IPS-18c (cell line): Measurements from ENCODE around the gene COL23A1.
"Not testable (repeated sequence)": the region's sequence is repeated elsewhere in the genome, so short reads cannot be mapped to it uniquely, and the experiment has no call there.

Experiments
- H3K4me3 ChIP-seq: 2 replicates; pipeline ENCODE4 v1.7.0; 2013; ENCODE audit warnings: low read depth, mild to moderate bottlenecking, low read length, moderate library complexity; ENCODE audit not compliant: insufficient read depth
- H3K9me3 ChIP-seq: one replicate; pipeline ENCODE4 v1.6.1; 2013; ENCODE audit warnings: mild to moderate bottlenecking, low read length, moderate library complexity; ENCODE audit not compliant: control insufficient read depth, insufficient read depth

Gene COL23A1

DNA sequence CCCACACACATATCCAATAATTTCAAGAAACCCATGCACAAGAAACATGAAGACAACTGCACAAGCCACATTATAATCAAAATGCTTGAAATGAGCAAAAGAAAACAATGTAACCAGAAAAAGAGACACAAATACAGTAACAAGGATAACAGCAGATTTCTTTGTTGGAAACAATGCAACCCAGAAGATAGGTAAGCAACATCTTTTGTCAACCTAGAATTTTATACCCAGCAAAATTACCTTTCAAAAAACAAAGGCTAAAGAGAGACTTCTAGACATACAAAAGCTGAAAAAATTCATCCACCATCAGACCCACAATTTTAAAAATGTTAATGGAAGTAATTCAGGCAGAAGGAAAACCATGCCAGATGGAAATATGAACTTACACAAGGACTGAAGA is 5.0 kb upstream of the COL23A1 start:
- H3K9me3 ChIP-seq: peaks cover 2% of the 10 kb centered on the region
- H3K4me3 ChIP-seq: no peak overlapping the region

- Histone ChIP-seq H3K9me3 (peaks cover 2% of the 10 kb centered on the region), H3K4me3 (no peak overlapping the region)
Observed at GRCh38 chr5:178590924-178591423, 781 bp upstream of the COL23A1 start.

DNA sequence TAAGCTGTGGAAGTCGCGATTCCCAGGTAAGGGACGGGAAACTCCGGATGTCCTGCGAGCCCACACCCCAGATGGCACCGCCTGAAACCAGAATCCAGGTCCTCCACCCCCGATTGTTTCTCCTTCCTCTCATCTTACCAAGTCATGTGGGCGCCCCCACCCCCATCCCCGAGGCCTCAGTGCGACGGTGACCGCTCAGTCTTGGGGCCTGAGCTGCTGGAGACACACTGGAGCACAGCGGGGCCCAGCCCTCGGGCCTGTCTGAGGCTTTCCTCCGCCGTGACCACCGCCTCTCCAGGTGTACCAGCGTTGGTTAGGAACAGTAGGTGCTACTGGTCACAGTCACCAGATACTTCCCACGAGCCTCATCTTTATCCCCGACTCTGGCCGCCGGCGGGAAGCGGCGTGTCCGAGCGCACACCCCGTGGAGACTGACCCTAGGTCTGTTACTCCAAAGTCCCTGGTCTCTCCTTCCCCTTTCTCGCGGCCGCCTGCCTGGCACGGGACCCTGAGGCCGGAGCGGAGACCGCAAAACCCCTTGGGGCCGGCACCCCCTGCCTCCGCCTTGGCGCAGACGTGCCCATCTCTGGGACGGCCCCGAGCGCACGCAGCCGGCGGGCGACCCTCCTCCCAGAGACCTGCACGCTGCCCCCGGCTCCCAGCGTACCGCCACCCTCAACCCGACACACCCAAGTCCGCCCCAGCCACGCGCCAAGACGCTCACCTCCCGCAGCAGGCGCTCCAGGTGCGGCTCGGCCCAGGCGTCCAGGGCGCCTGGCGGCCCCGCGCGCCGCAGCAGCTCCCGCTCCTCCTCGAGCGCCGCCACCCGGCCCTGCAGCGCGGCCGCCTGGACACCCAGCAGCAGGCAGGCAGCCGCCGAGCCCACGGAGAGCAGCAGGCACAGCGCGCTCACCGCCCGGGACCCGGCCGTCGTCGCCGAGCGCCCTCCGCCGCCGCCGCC is 733 bp downstream of the COL23A1 start:
- H3K4me3 ChIP-seq: peak overlapping the region; percentile 62
- peaks cover 2% of the 10 kb centered on the region for H3K9me3 ChIP-seq

GRCh38 chr5:178588769-178589168 is 1.4 kb downstream of the COL23A1 start:
- H3K4me3 ChIP-seq: peak overlapping the region; percentile 62; the same call in 1 of the 2 replicates

DNA sequence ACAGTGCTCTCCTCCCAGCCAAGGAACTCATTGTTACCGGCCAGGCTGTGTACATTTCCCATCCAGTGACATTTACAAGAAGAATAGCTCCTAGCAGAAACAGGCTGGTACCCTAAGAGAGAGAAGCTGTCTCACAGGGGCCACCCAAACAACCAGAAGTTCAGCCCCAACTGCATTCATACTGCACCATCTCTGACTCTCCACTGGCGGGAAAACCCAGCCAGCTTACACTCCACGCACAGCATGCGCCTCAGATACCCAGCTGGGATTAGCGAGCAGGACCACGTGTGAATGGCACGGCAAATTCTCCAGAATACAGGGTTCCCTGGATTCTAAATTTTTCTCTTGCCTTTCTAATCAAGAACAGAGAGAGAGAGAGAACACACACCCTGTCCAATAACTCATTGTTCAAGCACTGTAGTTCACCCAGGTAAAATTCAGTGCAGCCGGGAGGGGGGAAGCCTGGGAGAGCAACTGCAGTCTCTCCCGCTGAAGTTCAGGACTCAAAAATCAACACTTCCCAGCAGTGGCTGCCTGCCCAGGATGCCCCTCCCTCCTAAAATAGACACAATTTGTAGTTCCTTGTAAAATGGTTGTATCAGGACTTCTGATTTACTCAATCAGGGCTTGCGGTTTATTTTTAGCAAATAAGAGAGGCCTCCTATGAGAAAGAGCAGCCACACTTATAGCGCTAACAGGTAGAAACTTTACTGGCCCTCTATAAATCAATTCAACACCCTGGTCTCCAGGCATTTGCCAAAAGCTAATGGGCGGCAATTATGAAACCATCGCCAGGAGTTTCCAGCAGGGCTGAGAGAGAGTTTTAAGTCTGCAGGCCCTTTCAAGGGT is 2.2 kb downstream of the COL23A1 start:
- H3K4me3 ChIP-seq: no peak overlapping the region

More at GRCh38 chr5:178588769-178589168, 1.4 kb downstream of the COL23A1 start:
- no peaks in the 10 kb centered on the region for H3K9me3 ChIP-seq

GRCh38 chr5:178586396-178586795 is 3.8 kb downstream of the COL23A1 start:
- Histone ChIP-seq H3K9me3 (no peaks in the 10 kb centered on the region), H3K4me3 (no peak overlapping the region)

More for the DNA sequence above, 2.2 kb downstream of the COL23A1 start:
- H3K9me3 ChIP-seq: no peaks in the 10 kb centered on the region

DNA sequence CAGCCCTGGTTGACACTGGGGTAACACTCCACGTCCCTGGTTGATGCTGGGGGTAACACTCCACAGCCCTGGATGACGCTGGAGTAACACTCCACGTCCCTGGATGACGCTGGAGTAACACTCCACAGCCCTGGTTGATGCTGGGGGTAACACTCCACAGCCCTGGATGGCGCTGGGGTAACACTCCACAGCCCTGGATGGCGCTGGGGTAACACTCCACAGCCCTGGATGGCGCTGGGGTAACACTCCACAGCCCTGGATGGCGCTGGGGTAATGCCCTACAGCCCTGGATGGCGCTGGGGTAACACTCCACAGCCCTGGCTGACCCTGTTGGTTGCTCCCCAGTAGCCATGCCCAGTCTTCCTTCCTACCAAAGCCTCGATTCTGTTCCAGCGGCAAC is 4.8 kb downstream of the COL23A1 start:
- H3K4me3 ChIP-seq: not testable (repeated sequence)

GRCh38 chr5:178583279-178583678 is 6.9 kb downstream of the COL23A1 start:
- H3K9me3 ChIP-seq: no peaks in the 10 kb centered on the region
- no peak overlapping the region for H3K4me3 ChIP-seq

More for the DNA sequence above, 4.8 kb downstream of the COL23A1 start:
- not testable (repeated sequence) for H3K9me3 ChIP-seq

GRCh38 chr5:178582291-178582690 is 7.9 kb downstream of the COL23A1 start:
- H3K4me3 ChIP-seq: no peak overlapping the region

GRCh38 chr5:178581621-178582020 is 8.6 kb downstream of the COL23A1 start:
- Histone ChIP-seq H3K9me3 (no peaks in the 10 kb centered on the region), H3K4me3 (no peak overlapping the region)

More at GRCh38 chr5:178582291-178582690, 7.9 kb downstream of the COL23A1 start:
- no peaks in the 10 kb centered on the region for H3K9me3 ChIP-seq

DNA sequence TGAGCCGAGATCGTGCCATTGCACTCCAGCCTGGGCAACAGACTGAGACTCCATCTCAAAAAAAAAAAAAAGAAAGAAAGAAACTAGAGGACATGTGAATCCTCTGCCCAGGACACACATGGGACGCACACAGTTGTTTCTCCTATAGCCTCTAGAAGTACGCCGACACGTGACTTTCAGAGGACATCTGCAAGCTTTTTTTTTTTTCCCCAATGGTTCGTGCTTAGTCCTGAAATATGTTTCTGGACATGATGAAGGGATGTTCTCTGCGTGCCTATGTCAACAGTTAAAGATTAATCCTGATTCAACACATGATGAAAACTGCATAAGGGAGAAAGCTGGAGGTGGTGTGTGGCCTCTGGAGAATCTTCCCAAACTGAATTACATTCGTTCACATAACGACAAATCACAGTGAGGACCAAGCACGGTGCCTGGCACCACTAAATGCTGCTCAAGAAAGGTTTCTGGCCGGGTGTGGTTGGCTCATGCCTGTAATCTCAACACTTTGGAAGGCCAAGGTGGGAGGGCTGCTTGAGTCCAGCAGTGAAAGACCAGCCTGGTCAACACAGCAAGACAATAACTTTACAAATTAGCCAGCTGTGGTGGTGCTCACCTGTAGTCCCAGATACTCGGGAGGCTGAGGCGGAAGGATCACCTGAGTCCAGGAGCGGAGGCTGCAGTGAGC is 9.8 kb downstream of the COL23A1 start:
- H3K9me3 ChIP-seq: no peaks in the 10 kb centered on the region
- H3K4me3 ChIP-seq: no peak overlapping the region

- H3K9me3 ChIP-seq: no peaks in the 10 kb centered on the region
- 0 out of 2 replicates have a peak overlapping the region, but pooled peaks have one; percentile 59 for H3K4me3 ChIP-seq
Observed at GRCh38 chr5:178577944-178578343, 12.2 kb downstream of the COL23A1 start.

- Histone ChIP-seq H3K9me3 (no peaks in the 10 kb centered on the region), H3K4me3 (peak overlapping the region; percentile 59; the same call in 1 of the 2 replicates)
Observed at GRCh38 chr5:178577376-178577839, 12.8 kb downstream of the COL23A1 start.

- Histone ChIP-seq H3K4me3 (peak overlapping the region; percentile 59), H3K9me3 (no peaks in the 10 kb centered on the region)
Observed at GRCh38 chr5:178576591-178577351, 13.4 kb downstream of the COL23A1 start.

DNA sequence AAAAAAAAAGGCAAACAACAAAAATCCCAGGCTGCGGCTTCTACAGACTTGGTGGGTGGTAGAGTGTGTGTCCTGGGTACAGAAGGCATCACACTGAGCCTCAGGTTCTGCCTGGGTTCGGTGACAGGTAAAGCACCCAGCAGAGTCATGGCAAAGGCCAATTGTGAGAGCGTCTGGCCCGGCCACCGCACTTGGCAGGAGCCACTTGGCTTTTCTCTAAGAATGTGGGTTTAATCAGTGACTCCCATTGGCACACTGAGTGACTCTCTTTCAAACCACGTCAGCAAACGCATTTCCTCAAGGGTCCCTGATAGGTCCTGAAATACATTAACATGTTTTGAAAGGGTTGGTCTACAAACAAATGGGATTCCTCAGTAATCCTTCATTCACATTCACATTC is 17.0 kb downstream of the COL23A1 start:
- Histone ChIP-seq H3K4me3 (no peak overlapping the region), H3K9me3 (peaks cover 2% of the 10 kb centered on the region)

DNA sequence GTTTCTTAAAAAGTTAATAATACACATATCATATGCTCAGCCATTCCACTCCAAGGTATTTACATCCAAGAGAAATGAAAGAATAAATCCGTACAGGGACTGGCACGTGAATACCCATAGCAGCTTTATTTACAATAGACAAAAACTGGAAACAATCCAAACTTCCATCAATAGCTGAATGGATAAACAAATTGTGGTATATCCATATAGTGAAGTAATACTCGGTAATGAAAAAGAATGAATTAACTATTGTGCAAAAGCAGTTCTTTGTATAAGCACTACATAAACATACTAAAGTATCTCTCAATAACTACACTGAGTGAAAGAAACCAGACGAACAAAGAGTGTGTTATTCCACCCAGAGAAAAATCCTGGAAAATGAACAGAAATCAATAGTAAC is 17.6 kb downstream of the COL23A1 start:
- Histone ChIP-seq H3K9me3 (peaks cover 2% of the 10 kb centered on the region), H3K4me3 (no peak overlapping the region)
